ENCODE data around the gene THSD4. TPM values are rescaled to one million over a fixed set of nuclear protein-coding genes. Genes with fewer than 3 reads are reported as not detected.

THSD4 gene
- polyA plus RNA-seq, 2 of the 4 experiments (the other 2 are of a cell fraction): 15.8 to 40.7 TPM

DNA sequence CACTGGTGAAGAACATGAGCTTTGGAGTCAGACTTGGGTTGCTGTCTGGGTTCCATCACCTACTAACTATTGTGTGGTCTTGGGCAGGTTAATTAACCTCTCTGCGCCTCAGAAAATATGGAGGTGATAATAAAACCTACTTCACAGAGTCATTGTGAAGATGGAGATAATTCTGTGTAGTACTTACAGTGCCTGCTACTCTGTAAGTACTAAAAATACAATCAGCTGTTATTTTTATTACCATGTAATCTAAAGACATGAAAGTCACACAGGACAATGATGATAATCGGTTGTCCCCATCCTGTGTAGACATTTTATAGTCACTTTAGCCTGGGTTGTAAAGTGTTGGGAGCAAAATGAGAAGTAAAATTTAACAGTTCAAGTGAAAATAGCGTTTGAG lies 334.1 kb downstream of the THSD4 start:
- peak overlapping the region; percentile 85 for H3K27ac ChIP-seq
- CTCF ChIA-PET: interaction anchor here (1.0 to 4.8 kb wide), 19 partner anchors 11 to 707 kb away, joined by 3 to 35 read pairs (median 7); partner anchors contain the start of gene LRRC49

DNA sequence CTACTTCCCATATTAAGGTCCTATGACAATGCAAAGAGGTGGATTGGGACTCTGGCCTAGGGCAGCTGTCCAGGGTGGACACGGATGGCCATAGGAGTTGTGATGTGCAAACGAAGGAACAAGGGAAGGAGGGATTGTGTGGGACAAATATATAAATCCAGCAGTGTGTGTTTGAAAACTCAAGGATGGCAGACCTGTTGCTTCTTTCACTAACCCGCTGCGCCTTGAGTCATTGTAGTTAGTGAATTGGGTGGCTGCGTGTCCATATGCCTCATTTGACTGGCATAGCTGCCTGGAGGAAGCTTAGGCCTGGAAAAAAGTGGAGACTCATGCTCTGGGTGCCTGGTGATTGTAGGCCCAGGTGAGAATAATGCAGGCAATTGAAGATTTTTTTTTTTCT lies 334.7 kb downstream of the THSD4 start:
- Histone ChIP-seq H3K4me3 (no peak overlapping the region), H3K4me1 (peaks cover 63% of the 10 kb centered on the region), H3K27ac (peak overlapping the region; percentile 85; a peak in 5 of 6 replicates), H3K9me3 (no peaks in the 10 kb centered on the region), H3K4me2 (no peak overlapping the region)
- ATAC-seq (no peak), DNase-seq (ENCODE audit: low read depth in 1 of 2, low spot score in 1 of 2) (no peak), FAIRE-seq (no peak)
- TF ChIP-seq SMC3 (IDR thresholded peaks at IDR 0.05) (no peak), HOXB13 (CRISPR knock-in tag; IDR thresholded peaks at IDR 0.05; ENCODE audit: low read depth) (no peak), RFX5 (IDR thresholded peaks at IDR 0.05) (no peak), MAZ (IDR thresholded peaks at IDR 0.05; ENCODE audit: borderline replicate concordance, low read depth, low read length) (no peak)
- TF ChIP-seq, protein P1, sequence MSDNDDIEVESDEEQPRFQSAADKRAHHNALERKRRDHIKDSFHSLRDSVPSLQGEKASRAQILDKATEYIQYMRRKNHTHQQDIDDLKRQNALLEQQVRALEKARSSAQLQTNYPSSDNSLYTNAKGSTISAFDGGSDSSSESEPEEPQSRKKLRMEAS (IDR thresholded peaks at IDR 0.05): no peak
- ChIA-PET CTCF (interaction anchor here (0.9 to 4.8 kb wide), 21 partner anchors 10 to 706 kb away, joined by 3 to 35 read pairs (median 7); partner anchors contain the start of gene LRRC49), POLR2A (no interaction called here)
- WGBS (ENCODE audit: missing lambda C conversion rate): 73% methylated on average over 4 of the region's 5 CpGs

More for the DNA sequence above, 334.1 kb downstream of the THSD4 start:
- ATAC-seq: no peak
- H3K9me3 ChIP-seq: no peaks in the 10 kb centered on the region
- no peak overlapping the region; the same call in 2 of the 3 replicates for H3K4me2 ChIP-seq
- no peak for DNase-seq (ENCODE audit: low read depth in 1 of 2, low spot score in 1 of 2)
- 86% methylated on average over 3 of the region's 3 CpGs for WGBS (ENCODE audit: missing lambda C conversion rate)
- H3K4me1 ChIP-seq: peaks cover 63% of the 10 kb centered on the region
- POLR2A ChIA-PET: no interaction called here
- TF ChIP-seq, protein P2, sequence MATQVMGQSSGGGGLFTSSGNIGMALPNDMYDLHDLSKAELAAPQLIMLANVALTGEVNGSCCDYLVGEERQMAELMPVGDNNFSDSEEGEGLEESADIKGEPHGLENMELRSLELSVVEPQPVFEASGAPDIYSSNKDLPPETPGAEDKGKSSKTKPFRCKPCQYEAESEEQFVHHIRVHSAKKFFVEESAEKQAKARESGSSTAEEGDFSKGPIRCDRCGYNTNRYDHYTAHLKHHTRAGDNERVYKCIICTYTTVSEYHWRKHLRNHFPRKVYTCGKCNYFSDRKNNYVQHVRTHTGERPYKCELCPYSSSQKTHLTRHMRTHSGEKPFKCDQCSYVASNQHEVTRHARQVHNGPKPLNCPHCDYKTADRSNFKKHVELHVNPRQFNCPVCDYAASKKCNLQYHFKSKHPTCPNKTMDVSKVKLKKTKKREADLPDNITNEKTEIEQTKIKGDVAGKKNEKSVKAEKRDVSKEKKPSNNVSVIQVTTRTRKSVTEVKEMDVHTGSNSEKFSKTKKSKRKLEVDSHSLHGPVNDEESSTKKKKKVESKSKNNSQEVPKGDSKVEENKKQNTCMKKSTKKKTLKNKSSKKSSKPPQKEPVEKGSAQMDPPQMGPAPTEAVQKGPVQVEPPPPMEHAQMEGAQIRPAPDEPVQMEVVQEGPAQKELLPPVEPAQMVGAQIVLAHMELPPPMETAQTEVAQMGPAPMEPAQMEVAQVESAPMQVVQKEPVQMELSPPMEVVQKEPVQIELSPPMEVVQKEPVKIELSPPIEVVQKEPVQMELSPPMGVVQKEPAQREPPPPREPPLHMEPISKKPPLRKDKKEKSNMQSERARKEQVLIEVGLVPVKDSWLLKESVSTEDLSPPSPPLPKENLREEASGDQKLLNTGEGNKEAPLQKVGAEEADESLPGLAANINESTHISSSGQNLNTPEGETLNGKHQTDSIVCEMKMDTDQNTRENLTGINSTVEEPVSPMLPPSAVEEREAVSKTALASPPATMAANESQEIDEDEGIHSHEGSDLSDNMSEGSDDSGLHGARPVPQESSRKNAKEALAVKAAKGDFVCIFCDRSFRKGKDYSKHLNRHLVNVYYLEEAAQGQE (IDR thresholded peaks at IDR 0.05): no peak
- TF ChIP-seq NFE2L2 (conservative IDR thresholded peaks at IDR 0.05; ENCODE audit: low read length): no peak
- no peak for TF ChIP-seq HEYL (CRISPR knock-in tag; IDR thresholded peaks at IDR 0.05)
- TF ChIP-seq CBX8 (IDR thresholded peaks at IDR 0.05): no peak
- no peak for TF ChIP-seq TP53 (CRISPR knock-in tag; IDR thresholded peaks at IDR 0.05)
- no peak for TF ChIP-seq SREBF2 (IDR thresholded peaks at IDR 0.05)
- TF ChIP-seq, protein P3, sequence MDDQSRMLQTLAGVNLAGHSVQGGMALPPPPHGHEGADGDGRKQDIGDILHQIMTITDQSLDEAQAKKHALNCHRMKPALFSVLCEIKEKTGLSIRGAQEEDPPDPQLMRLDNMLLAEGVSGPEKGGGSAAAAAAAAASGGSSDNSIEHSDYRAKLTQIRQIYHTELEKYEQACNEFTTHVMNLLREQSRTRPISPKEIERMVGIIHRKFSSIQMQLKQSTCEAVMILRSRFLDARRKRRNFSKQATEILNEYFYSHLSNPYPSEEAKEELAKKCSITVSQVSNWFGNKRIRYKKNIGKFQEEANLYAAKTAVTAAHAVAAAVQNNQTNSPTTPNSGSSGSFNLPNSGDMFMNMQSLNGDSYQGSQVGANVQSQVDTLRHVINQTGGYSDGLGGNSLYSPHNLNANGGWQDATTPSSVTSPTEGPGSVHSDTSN (IDR thresholded peaks at IDR 0.05): no peak
- TF ChIP-seq, protein P4, sequence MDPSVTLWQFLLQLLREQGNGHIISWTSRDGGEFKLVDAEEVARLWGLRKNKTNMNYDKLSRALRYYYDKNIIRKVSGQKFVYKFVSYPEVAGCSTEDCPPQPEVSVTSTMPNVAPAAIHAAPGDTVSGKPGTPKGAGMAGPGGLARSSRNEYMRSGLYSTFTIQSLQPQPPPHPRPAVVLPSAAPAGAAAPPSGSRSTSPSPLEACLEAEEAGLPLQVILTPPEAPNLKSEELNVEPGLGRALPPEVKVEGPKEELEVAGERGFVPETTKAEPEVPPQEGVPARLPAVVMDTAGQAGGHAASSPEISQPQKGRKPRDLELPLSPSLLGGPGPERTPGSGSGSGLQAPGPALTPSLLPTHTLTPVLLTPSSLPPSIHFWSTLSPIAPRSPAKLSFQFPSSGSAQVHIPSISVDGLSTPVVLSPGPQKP (IDR thresholded peaks at IDR 0.05; ENCODE audit: low read depth, low read length): no peak
- FAIRE-seq: no peak
- no peak overlapping the region for H3K4me3 ChIP-seq

DNA sequence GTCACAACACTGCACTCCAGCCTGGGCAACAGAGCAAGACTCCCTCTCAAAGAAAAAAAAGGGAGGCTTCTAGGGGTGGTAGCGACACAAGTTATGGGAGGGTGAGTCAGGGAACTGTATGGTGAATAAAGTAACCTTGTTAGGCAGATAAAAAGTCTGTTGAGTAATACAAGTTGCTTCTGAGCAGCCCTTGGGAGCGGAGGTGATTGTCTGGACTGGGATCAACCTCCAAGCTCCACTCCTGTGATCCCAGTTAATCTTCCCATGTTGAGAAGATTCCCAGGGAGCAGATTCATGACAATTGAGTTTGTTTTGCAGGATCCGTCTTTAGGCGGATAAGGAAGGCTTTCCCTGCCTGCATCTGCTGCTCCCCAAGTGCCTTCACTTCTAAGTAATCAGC lies 335.9 kb downstream of the THSD4 start:
- ATAC-seq (no peak), FAIRE-seq (no peak), DNase-seq (ENCODE audit: low read depth in 1 of 2, low spot score in 1 of 2) (no peak)
- CTCF ChIA-PET: interaction anchor here (0.6 to 4.8 kb wide), 19 partner anchors 9 to 705 kb away, joined by 3 to 35 read pairs (median 6); no protein-coding TSS in a partner anchor
- H3K27ac ChIP-seq: peak overlapping the region; percentile 85
- POLR2A ChIA-PET: no interaction called here
- 95% methylated on average over 4 of the region's 4 CpGs for WGBS (ENCODE audit: missing lambda C conversion rate)
- H3K4me1 ChIP-seq: peaks cover 65% of the 10 kb centered on the region
- no peak for TF ChIP-seq GATA3 (IDR thresholded peaks at IDR 0.05; ENCODE audit: borderline replicate concordance)
- TF ChIP-seq ZSCAN20 (CRISPR knock-in tag; IDR thresholded peaks at IDR 0.05): no peak
- TF ChIP-seq, protein P5, sequence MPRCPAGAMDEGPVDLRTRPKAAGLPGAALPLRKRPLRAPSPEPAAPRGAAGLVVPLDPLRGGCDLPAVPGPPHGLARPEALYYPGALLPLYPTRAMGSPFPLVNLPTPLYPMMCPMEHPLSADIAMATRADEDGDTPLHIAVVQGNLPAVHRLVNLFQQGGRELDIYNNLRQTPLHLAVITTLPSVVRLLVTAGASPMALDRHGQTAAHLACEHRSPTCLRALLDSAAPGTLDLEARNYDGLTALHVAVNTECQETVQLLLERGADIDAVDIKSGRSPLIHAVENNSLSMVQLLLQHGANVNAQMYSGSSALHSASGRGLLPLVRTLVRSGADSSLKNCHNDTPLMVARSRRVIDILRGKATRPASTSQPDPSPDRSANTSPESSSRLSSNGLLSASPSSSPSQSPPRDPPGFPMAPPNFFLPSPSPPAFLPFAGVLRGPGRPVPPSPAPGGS (IDR thresholded peaks at IDR 0.05): no peak
- no peak for TF ChIP-seq EHMT2 (IDR thresholded peaks at IDR 0.05; ENCODE audit: low read depth)
- TF ChIP-seq TFCP2L1 (CRISPR knock-in tag; IDR thresholded peaks at IDR 0.05): no peak
- TF ChIP-seq JUNB (IDR thresholded peaks at IDR 0.05): no peak
- TF ChIP-seq, protein P2 (IDR thresholded peaks at IDR 0.05): no peak
- TF ChIP-seq, protein P6, sequence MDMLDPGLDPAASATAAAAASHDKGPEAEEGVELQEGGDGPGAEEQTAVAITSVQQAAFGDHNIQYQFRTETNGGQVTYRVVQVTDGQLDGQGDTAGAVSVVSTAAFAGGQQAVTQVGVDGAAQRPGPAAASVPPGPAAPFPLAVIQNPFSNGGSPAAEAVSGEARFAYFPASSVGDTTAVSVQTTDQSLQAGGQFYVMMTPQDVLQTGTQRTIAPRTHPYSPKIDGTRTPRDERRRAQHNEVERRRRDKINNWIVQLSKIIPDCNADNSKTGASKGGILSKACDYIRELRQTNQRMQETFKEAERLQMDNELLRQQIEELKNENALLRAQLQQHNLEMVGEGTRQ (IDR thresholded peaks at IDR 0.05): no peak
- no peak for TF ChIP-seq RNF2 (IDR thresholded peaks at IDR 0.05; ENCODE audit: borderline replicate concordance, low read depth)
- no peak for TF ChIP-seq SMC3 (IDR thresholded peaks at IDR 0.05)
- TF ChIP-seq KDM5A (IDR thresholded peaks at IDR 0.05): no peak
- H3K9me3 ChIP-seq: no peaks in the 10 kb centered on the region
- no peak overlapping the region for H3K4me2 ChIP-seq
- no peak overlapping the region for H3K4me3 ChIP-seq

Data from A549 (cell line).